DMS153 treated with DMSO at 0.1 percent for 48 hours (cell line): ENCODE data around the gene EPHA10.

Source experiments
- DNase-seq: peaks from one replicate; lab custom pipeline; 2025; ENCODE audit not compliant: unreplicated experiment; lab: John Stamatoyannopoulos, UW

The EPHA10 gene

GRCh38 chr1:37764888-37765441, at the start of gene EPHA10:
EPHA10 (minus strand) TSS chr1:37765120; CDS start chr1:37765066, 54 bp downstream.
- no peak for DNase-seq

DNA sequence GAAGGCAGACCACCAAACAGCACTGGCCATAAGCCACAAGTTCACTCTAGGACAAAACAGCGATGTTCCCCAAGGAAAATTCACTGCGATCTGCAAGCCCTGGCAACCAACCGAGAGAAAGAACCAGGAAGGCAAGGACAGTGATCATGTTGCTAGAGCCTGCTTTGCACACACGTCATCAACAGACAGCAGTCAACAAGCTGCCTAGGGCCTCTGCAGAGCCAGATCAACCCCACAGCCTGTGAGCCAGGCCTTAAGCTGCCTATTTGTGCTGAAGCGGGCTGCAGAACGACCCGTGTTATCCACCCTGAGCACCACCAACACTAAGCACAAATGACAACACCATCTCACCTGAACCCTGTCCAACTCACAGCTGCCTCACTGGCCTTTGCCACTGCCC, 49.3 kb upstream of the EPHA10 start:
- DNase-seq = no peak

GRCh38 chr1:37813529-37814145, 48.7 kb upstream of the EPHA10 start:
- DNase-seq = no peak

DNA sequence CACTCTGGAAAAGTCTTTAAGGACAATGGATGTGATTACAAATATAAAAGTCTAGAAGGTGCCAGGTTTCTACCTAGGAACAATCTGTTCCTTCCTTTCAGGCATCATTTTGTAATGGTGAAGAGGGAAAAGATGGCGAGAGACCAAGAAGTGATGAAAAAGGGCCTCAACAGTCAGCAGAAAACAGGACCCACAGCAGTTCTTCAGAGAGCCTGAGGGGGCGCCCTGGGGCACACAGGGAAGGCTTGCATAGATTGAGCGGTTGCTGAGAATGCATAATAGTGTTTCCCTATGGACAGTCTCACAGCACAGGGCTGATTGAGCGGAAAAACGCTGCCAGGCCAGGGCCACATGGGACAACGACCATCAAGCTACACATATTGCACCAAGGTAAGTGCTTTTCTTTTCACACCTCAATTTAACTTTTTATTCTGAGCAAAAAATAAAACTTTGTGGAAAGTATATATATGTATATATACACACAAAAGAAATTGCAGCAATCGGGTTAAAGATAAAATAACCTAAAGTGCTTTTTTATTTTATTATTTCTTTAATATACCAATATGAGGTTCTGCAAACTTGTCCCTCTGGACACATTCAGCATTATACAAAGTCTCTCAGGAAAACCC, 46.2 kb upstream of the EPHA10 start:
- DNase-seq = peak; percentile 85

- no peak for DNase-seq
Measured at GRCh38 chr1:37809942-37810341, 45.0 kb upstream of the EPHA10 start.

DNA sequence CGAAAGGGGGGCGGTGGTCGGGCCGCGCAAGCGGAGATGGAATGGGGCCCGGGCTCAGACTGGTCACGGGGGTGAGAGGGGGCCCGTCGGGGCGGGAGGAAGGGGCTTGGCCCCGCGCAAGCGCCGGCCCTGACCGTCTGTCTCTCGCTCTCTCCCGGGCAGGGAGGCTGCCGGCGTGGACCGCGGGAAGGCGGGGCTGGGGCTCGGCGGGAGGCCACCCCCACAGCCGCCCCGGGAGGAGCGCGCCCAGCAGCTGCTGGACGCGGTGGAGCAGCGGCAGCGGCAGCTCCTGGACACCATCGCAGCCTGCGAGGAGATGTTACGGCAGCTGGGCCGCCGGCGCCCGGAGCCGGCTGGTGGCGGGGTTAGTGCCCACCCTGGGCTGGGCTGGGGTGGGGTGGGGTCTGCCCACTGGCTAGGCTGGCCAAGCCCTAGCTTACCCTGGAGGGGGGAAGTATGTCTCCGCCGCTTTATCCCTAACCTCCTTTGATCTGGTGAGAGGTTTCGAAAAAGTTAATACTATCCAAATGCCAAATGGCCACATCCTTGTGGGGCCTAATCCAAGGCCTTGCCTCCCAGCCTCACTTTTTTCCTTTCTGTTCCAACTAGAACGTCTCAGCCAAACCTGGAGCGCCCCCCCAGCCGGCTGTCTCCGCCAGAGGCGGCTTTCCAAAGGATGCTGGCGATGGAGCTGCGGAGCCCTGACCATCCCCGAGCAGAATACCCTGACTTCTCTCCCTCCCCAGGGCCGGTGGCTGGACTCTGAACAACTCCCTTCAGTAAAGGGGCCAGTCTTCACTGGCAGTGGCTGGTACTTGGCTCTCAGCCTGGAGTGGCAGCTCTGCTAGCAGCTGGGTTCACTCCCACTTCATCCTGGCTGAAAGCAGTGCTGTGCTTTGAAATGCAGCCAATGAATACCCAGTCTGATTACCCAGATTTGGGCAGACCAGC, 43.7 kb upstream of the EPHA10 start:
- peak; percentile 63 for DNase-seq

GRCh38 chr1:37807555-37808368, 42.8 kb upstream of the EPHA10 start, which contains the start of the genes C1orf122 and YRDC:
C1orf122 (plus strand) TSS chr1:37807790; CDS start chr1:37808405, 615 bp downstream.
YRDC (minus strand) TSS chr1:37808208; CDS start chr1:37808180, 28 bp downstream.
- DNase-seq = peak; percentile 82

GRCh38 chr1:37807220-37807554, 42.3 kb upstream of the EPHA10 start:
- no peak for DNase-seq

DNA sequence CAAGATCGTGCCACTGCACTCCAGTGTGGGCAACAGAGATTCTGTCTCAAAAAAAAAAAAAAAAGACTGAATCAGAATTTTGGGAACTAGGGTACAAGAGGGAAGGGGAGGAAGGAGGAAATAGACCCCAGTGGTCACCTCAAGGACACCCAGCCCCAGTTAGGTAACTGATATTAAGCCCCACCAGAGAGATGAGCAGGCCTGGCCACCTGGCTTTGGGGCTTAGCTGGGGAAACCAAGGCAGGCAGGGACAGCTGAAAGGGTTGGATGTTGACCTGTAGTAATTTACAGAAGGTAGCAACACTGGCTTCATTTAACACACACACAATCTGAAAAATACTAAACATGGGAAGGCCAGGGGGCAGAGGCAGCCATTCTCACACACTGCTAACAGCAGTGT, 37.5 kb upstream of the EPHA10 start:
- DNase-seq = no peak

DNA sequence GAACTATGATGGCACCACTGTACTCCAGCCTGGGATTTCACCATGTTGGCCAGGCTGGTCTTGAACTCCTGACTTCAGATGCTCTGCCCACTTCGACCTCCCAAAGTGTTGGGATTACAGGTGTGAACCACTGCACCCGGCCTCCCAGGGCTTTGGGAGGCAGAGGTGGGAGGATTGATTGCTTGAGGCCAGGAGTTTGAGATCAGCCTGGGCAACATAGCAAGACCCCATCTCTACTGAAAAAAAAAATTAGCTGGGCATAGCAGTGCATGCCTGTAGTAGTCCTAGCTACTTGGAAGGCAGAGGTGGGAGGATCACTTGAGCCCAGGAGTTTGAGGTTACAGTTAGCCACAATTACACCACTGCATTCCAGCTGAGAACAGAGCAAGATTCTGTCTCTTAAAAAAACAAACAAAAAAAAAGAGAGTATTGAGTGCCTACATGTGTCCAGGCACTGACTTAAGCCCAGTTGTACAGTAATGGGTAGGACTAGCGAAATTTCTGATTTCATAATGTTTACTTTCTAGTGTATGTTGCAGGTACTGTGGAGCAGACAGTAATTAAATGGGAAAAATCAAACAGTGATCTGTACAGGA, 32.9 kb upstream of the EPHA10 start:
- DNase-seq = no peak

DNA sequence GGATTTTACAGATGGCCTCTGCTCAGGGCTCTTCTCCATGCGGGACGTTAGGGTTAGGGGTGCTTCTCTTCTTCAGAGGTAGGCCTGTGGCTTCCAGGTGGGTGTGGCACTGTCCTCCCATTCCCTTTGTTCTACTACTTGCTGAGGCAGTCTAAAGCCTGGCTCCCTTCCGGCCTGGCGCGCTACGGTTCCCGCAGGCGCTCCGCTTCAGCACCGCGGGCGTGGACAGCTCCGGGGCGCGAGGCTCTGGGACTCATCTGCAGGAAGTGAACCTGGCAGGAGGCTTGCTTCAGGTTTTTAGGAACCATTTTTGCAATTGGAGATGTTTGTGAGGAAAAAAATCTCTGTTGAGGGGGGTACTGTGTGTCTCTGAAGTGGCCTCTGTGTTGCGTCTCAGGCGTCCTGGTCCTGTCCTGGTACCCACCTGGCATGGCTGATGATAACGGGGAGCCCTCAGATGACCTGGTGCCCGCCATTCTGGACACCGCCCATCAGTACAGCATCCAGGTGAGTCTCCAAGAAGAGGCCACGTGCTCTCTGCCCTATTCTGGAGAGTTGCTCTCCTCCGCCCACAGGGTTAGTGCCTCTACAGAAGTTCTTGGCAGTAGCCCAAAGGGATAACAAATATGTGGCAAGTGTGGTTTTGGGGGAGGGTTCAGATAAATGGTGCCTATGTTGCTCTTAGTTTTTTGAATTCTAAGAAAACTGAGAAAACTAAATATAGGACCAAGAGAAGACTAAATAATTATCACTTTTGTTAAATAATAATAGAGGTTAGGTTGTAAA, 30.6 kb upstream of the EPHA10 start:
- peak; percentile 36 for DNase-seq

GRCh38 chr1:37794372-37795339, 29.7 kb upstream of the EPHA10 start:
- DNase-seq = no peak

DNA sequence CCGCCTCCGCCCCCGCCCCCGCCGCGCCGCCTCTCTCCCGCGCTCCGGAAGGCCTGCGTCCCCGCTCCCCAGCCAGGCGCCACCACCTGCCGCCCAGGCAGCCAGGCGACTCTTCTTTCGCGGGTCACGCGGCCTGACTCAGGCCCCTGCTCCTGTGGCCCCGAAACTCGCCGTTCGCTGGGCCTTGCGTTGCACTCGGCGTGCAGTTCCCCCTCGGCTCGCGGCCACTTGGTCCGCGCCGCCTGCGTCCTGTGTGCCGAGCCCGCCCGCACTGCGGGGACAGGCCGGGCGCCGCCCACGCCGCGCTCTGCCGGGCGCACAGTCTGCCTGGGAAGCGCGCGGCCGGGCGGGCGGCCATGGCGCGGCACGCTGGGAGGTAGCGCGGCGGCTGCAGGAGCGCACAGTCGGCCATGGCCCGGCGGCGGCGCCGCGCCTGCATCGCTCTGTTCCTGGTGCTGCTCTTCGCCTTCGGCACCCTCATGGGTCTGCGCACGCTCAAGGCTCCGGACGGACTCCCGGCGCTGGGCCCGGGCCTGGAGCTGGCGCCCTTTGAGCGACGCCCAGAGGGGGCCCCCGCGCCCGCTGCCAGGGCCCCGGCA, 29.0 kb upstream of the EPHA10 start, which contains the start of gene MANEAL:
Gene MANEAL, plus strand, starts transcription at position 75 of the 599 bp plus-strand sequence. Its CDS starts 336 bp downstream, at position 411.
- peak; percentile 85 for DNase-seq

DNA sequence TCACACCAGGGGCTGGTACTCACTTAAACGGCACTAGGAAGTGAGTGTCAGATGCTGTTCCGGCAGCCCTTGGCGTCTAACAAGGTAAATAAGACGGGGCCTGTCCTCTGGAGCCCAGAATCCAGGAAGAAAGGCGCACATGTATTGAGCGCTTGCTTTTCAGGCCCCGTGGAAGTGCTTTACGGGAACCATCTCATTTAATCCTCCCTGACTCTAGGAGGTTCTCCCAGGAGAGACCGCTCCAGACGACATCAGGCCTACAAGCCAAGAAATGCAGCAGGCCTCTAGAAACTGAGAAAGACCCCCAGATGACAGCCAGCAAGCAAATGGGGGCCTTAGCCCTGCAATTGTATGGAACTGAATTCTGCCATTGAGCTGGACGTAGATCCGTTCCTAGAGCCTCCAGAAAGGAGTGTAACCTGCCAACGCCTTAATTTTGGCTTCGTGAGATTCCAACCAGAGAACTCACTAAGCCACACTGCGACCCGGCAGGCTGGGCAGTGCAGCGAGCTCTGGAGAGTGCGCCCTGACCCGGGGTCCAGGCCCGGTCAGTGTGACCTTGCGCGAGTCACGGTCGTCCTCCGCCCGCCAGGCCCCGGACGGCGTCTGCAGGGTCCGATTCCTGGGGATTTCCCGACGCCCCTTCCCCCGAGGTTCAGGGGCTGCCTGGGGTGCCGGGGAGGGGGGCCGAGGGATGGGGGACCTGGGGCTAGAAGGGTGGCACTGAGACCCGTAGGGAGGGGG, 28.2 kb upstream of the EPHA10 start:
- DNase-seq = no peak

GRCh38 chr1:37782491-37782890, 17.6 kb upstream of the EPHA10 start:
- no peak for DNase-seq

- no peak for DNase-seq
Measured at GRCh38 chr1:37778654-37779053, 13.7 kb upstream of the EPHA10 start.

DNA sequence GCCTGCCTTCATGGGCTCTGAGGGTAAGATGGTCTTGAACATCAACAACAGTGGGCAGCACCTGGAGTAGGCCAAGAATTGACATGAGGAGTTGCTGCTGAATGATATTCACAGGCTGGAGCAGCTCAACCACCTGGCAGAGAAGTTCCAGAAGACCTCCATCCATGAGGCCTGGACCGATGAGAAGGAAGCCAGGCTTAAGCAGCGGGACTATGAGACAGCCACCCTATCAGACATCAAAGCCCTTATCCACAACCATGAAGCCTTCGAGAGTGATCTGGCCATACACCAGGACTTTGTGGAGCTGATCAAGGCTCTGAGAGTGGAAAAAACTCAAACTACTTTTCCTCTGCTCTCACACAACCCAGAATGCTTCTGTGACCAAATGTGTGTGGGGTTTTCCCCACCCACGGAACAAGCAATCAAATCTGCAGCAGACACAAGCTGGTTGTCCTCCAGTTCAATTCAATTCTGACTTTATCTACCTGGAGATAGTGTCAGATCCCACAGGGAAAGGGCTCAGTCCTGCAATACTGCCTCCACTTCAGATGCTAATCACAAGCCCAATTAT, 12.1 kb upstream of the EPHA10 start:
- no peak for DNase-seq
